GM20000 (cell line): ENCODE measurements around the gene SYNDIG1.

Experiments
- DNase-seq: peaks from one replicate; pipeline ENCODE4 v3.0.0; 2012; ENCODE audit warnings: low spot score
- CTCF ChIP-seq: IDR thresholded peaks from 2 replicates; pipeline ENCODE4 v1.5.1; 2012; ENCODE audit warnings: mild to moderate bottlenecking, control low read depth; ENCODE audit errors: extremely low read depth, missing control alignments

Gene SYNDIG1

DNA sequence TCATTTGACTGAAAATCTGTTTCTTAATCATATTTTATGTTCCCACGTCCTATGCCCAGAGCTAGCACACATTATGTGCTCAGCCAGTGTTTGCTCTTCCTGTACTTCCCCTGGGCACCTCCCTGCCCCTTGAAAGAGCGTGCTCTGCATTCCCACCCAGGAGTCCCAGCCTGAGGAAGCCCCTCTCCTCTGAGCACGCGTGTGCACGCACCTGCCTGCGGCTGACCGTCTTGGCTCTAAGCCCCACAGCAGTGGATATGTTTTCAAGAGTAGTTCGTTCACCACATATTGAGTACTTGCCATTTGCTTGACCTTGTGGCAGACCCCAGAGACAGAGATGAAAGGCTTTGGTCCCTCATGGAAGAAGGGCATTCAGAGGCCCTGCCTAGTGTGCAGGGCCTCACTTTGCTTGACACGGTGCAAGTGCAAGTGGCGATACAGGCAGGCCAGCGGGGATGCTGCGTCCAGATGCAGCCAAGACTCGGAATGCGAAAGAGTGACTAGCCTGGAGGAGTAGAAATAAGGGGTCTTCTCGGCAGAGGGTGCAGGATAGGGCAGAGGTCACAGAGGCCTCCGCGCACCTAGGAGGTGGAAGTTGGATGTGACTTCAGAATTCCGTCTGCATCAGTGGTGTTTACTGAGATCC, 14.1 kb downstream of the SYNDIG1 start:
- no peak for DNase-seq
- TF ChIP-seq CTCF = no peak

DNA sequence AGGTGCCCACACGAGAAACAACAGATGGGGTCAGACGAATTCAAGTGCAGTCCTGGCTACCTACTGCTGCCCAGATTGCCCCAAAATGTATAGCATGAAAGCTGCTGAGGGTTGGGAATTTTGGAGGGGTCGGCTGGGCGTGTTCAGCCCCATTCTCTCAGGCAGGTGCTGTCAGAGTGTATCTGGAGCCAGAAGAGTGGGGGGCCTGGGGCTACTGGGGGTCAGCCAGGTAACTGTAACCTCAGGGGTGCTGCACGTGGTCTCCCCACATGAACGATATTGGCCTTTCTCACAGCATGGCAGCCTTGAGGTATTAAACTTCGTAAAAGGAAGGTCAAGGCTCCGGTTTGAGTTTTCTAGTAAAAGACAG, 14.6 kb downstream of the SYNDIG1 start:
- no peak for TF ChIP-seq CTCF
- DNase-seq = no peak

- TF ChIP-seq CTCF = no peak
- DNase-seq = no peak
Measured at GRCh38 chr20:24485981-24486380, 16.6 kb downstream of the SYNDIG1 start.

GRCh38 chr20:24487240-24487639, 17.8 kb downstream of the SYNDIG1 start:
- no peak for DNase-seq
- TF ChIP-seq CTCF = no peak

DNA sequence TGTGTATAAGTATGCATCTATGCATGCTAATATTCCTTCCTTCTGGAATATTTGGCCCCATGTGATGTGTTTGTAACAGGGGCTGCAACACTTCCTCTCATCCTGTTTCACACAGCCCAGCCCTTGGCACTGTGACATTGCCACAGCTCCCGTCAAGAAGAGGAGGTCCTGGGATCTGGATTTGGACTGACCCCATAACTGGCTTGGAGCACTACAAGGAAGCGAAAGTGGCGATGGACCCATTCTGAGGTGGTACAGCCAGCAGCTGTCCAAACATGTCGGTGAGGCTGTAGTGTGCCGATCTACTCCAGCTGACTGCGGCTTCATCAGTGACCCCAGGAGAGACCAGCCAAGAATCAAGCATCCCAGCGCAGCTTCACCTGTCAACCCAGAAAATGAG, 18.2 kb downstream of the SYNDIG1 start:
- TF ChIP-seq CTCF = no peak
- DNase-seq = no peak

DNA sequence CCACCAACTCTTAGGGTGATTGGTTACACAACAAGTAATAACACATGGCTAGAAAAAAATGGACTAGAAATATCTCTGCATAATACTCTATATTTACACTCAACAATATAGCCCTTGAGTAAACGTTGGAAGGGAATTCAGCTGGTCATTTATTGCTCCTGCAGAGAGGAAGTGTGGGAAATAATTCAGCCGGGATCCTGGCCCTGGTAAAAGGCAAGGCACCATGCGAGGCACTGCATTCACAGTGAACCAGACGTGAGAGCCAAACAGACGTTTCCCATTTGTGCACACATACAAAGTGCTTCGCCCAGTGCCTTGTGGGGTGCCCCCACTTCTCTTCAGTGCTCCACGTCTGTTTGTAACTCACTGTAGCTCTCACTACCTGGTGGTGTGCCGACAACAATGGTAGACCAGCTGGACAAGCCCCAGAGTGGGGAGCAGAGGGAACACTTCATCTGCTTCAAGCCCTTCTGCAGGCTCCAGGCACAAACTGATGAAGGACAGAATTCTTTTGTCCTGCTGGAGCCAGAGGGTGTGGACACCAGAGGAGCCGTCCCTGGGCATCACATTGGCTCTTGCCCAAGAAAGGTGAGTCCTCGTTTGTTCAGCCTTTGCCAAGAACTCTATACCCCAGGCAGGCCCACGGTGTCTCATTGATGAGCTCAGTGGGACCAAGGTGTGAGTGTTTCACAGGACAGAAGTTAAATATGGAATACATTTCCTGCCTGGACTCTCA, 18.8 kb downstream of the SYNDIG1 start:
- no peak for DNase-seq

More for the DNA sequence above, 18.8 kb downstream of the SYNDIG1 start:
- no peak for TF ChIP-seq CTCF
